NCI-H128 (cell line): ENCODE results near the gene MYO1D.
"Not testable (repeated sequence)": the region's sequence is repeated elsewhere in the genome, so short reads cannot be mapped to it uniquely, and the experiment has no call there.

Source experiments
- DNase-seq: peaks from one replicate; lab custom pipeline; 2025; ENCODE audit not compliant: unreplicated experiment; lab: John Stamatoyannopoulos, UW

The MYO1D gene

GRCh38 chr17:32689348-32689747 lies 187.6 kb downstream of the MYO1D start:
- DNase-seq, result no peak

- DNase-seq, result no peak
Observed at GRCh38 chr17:32688221-32688620, 188.7 kb downstream of the MYO1D start.

GRCh38 chr17:32684087-32684958 lies 192.6 kb downstream of the MYO1D start:
- no peak for DNase-seq

- DNase-seq, result no peak
Observed at GRCh38 chr17:32673964-32674363, 203.0 kb downstream of the MYO1D start.

GRCh38 chr17:32672711-32673110 lies 204.2 kb downstream of the MYO1D start:
- DNase-seq, result no peak

GRCh38 chr17:32671896-32672295 lies 205.0 kb downstream of the MYO1D start:
- DNase-seq, result no peak

- no peak for DNase-seq
Observed at GRCh38 chr17:32664936-32665583, 211.9 kb downstream of the MYO1D start.

- no peak for DNase-seq
Observed at GRCh38 chr17:32660496-32660985, 216.4 kb downstream of the MYO1D start.

GRCh38 chr17:32659419-32659842 lies 217.5 kb downstream of the MYO1D start:
- no peak for DNase-seq

GRCh38 chr17:32658470-32659418 lies 218.2 kb downstream of the MYO1D start:
- DNase-seq, result no peak

- no peak for DNase-seq
Observed at GRCh38 chr17:32656886-32657285, 220.0 kb downstream of the MYO1D start.

- DNase-seq, result no peak
Observed at GRCh38 chr17:32654324-32654723, 222.6 kb downstream of the MYO1D start.

- no peak for DNase-seq
Observed at GRCh38 chr17:32651084-32651483, 225.8 kb downstream of the MYO1D start.

- no peak for DNase-seq
Observed at GRCh38 chr17:32648450-32648849, 228.5 kb downstream of the MYO1D start.

- no peak for DNase-seq
Observed at GRCh38 chr17:32646941-32647340, 230.0 kb downstream of the MYO1D start.

GRCh38 chr17:32641514-32641913 lies 235.4 kb downstream of the MYO1D start:
- DNase-seq, result not testable (repeated sequence)

GRCh38 chr17:32636598-32637218 lies 240.2 kb downstream of the MYO1D start:
- no peak for DNase-seq

- no peak for DNase-seq
Observed at GRCh38 chr17:32634167-32634566, 242.8 kb downstream of the MYO1D start.

- DNase-seq, result no peak
Observed at GRCh38 chr17:32631341-32632096, 245.4 kb downstream of the MYO1D start.
